HG03175 (cell line): ENCODE results near the gene ANKH.

Experiments
- ATAC-seq: cut with Tn5 transposase; IDR thresholded peaks from one replicate; pipeline ENCODE4 v1.9.1; 2021; ENCODE audit warnings: mild to moderate bottlenecking, moderate library complexity; ENCODE audit not compliant: unreplicated experiment

ANKH gene

DNA sequence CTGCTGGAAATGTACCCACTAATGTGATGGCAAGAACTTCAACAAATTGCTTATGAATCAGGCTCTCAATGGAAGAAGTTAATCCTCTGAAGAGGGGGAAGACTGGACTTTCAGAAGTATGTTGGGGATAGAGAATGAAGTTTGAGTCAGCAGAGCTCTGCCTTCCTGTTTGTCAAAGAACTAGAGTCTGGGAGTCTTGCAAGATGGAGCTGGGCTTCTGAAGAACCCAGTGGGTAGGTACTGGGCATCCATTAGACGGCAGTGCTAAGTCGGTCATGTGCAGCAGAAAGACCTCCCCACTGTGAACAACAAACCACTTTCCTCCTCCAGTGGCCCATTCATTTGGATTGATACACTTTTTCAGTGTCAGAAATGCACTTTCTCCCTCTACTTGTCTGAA is 172.4 kb downstream of the ANKH start:
- ATAC-seq = no peak

DNA sequence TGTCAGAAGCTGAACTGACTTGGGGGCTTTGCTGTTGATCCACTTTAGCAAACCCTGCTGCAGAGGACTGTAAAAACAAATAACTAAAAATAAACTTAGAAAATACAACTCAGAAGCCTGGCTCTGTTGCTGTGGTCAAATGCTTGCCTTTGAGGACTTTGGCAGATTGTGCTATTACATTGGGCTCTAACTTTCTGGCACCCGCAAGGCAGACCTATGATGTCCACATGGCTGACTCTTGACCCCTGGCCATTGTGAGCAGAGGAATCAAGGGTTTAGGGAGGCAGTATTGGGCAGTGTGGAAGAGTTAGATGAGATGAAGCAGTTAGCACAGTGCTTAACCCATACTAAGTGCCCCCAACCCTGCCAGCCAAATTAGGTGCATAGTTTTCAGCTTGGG is 173.1 kb downstream of the ANKH start:
- no peak for ATAC-seq

GRCh38 chr5:14696851-14697250 is 174.7 kb downstream of the ANKH start:
- no peak for ATAC-seq

- no peak for ATAC-seq
Measured at GRCh38 chr5:14696057-14696456, 175.5 kb downstream of the ANKH start.

GRCh38 chr5:14695152-14695551 is 176.4 kb downstream of the ANKH start:
- no peak for ATAC-seq

- ATAC-seq = no peak
Measured at GRCh38 chr5:14693070-14693469, 178.5 kb downstream of the ANKH start.

DNA sequence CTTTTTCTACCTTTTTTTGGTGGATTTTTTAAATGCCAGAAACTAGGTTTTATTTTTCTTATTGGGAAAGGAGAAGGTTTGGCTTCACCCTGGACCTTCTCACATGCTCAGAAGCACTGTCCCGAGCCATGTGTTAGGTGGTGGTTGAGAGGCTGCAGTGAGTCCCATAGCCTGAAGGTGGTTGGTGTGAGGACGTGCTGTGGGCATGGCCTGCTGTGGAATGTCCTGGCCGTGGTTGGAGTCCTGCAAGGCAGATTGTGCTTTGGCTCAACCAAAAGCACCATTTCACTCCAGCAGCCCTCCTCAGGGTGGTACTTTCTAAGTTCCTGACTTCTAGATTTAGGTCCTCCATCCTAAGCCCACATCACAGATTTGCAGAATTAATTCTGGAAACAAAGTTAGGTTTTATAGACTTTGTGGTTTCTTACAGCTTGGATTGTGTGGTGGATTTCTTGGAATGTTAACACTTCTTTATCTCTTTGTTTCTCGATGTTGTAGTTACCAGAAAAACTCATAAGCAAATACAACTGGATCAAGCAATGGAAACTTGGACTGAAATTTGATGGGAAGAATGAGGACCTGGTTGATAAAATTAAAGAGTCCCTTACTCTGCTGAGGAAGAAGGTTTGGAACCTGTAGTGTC is 184.4 kb downstream of the ANKH start:
- no peak for ATAC-seq

GRCh38 chr5:14686517-14686916 is 185.1 kb downstream of the ANKH start:
- no peak for ATAC-seq

GRCh38 chr5:14685757-14686156 is 185.8 kb downstream of the ANKH start:
- peak; percentile 89 for ATAC-seq

DNA sequence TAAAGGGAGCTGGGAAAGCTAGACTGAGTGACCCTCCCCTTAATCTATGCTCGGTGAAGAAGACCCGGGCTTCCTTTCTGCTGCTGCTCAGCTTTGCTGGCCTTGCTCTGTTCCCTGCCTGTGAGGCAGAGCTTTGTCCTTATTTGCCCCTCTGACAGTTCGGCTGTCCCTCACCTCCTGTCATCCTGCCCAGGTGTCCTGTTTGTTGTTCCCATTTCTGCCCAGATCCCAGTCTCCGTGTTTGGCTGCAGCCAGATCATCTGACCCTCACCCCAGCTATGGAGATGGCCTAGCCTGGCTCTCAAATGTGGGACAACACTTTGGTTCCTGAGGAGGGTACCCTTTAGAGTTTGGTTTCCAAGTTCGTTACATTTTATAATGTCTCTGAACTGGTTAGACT is 186.8 kb downstream of the ANKH start:
- ATAC-seq = no peak

DNA sequence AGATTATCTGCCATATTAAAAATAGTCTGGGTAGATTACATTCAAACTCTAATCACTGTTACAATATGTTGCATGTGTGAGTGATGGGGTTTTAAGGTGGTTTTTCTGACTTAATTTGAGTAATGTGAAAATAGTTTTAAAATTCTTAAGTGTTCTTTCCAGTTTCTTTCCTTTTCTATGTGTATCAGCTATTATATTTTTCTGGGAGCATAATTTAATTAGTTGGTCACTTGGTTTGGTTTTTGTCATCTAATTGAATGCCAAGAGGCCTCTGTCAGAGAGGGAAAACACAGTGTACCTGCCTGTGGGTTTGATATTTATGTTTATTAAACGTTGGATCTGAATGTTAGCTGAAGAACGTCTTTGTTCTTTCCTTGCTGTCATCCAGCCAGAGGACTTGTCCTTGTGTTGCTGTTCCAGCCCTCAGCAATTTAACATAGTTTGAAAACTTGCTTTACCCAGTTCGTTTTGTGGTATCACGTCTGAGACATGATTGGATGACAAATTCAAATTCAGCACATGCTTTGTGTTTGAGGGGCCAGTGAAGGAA is 187.6 kb downstream of the ANKH start:
- no peak for ATAC-seq

DNA sequence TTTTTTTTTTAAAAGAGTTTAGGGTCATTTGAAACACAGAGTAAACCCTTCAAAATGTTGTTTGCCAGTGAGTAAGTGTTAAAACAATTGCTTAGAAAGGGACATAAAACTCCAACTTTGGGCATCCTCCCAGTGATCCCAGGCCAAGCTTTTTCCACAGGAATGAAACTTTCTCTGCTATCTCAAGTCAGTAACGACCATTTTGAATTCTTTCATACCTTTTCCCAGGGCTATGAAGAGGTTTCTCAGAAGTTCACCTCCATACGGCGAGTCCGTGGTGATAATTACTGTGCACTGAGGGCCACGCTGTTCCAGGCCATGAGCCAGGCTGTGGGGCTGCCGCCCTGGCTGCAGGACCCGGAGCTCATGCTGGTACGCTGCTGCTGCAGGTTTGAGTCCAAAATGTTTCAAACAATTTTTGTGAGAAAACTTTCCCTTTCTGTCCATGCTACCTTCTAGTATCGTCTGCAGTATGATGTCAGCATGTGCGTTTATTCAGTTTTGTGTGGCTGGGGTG is 190.3 kb downstream of the ANKH start:
- ATAC-seq = no peak

DNA sequence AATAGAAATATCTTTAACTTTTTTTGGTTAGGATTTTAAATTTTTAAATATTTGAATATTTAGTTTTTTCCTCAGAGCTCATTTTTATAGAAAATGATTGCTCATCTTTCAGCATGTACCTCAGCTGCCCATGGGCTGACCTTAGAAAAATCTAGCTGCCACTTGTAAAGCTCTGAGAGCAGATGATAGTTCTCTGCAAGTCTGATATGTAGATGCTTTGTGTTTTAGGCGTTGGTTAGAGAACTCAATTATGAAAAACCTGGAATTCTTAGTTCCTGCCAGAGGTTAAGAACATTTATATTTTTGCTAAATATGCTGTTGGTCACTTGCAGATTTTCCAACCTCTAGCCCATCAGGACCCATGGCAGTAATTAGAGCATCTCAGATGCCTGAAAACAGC is 192.0 kb downstream of the ANKH start:
- no peak for ATAC-seq

DNA sequence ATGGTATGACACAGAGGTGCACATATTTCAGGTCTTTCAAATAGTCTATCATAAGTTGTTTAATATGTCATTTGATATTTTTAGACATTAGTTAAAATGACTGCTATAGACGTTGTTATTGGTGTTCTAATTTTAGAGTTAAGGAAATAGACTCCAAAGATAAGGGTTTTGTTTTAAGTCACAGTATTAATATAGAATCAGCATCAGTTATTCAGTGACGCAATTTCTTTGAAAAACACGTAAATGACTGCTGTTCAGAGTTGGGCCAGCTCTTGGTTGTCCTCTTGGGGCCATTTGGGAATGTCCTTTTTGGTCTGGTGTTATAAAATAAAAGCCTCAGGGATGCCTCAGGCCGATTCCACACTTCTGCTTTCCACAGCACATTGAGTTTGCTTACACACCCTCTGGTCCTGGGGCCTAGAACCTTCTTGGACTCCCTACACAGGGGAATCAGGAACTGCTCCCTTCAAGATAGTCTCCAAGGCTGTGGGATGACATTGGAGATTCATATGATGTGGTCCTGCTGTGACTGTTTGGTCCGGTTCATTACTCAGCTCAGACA is 192.7 kb downstream of the ANKH start:
- no peak for ATAC-seq

DNA sequence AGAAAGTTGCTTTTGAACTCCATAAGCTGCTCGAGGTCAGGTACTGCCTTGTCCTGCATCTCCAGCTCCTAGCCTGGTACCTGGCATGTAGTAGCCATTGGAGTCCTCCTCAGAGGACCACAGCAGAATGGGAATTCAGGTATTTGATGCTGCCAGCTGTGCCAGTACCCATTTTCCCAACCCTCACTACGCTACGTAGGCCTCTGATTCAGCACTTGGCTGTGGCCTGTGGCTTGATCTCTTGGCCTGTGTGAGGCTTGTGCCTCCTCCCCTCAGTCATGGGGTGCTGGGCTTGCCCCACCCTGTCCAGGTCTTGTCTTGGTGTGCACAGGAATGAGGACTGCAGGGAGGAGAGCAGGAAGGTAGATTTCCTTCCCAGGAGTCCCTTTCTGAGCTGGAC is 195.3 kb downstream of the ANKH start:
- peak; percentile 47 for ATAC-seq

- ATAC-seq = peak; percentile 57
Measured at GRCh38 chr5:14675865-14676300, 195.7 kb downstream of the ANKH start.

DNA sequence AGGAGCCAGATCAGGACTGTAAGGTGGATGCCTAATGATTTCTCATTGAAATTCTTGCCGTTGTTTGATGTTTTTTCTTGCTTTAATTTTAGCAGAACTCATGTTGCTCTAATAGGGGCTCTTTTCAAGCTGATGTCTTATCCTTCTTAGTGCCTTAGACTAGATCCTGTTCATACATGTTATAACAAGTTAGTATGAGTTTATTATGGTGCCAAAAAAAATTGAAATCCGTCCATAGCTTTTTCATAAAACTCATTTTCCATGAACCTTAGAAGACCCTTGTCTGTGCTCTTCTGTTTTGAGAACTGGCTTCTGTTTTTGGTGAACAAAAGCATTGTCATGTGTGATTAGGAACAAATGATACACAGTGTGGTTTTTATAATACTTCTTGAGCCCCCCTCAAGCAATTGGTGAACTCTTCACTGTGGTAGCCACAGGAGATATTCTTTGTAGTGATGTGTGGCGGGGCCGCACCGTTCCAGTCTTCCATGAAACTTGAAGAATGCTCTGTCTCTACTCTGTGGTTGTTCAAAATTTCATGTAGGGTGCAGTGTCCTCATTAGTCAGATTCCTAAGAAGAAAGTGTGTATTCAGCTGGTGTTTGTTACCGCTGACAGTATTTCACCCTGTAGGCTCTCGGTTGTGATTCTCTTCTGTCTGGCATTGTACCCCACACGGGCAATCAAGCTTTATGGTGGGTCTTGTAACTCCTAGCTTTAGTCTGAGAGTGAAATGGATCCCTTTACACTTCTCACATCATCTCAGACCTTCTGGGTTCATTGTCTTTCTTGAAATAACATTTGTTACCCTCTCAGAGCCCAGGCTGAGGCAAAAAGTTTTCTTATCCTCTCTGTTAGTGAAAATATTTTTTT is 196.4 kb downstream of the ANKH start:
- no peak for ATAC-seq

GRCh38 chr5:14673443-14673842 is 198.1 kb downstream of the ANKH start:
- no peak for ATAC-seq

DNA sequence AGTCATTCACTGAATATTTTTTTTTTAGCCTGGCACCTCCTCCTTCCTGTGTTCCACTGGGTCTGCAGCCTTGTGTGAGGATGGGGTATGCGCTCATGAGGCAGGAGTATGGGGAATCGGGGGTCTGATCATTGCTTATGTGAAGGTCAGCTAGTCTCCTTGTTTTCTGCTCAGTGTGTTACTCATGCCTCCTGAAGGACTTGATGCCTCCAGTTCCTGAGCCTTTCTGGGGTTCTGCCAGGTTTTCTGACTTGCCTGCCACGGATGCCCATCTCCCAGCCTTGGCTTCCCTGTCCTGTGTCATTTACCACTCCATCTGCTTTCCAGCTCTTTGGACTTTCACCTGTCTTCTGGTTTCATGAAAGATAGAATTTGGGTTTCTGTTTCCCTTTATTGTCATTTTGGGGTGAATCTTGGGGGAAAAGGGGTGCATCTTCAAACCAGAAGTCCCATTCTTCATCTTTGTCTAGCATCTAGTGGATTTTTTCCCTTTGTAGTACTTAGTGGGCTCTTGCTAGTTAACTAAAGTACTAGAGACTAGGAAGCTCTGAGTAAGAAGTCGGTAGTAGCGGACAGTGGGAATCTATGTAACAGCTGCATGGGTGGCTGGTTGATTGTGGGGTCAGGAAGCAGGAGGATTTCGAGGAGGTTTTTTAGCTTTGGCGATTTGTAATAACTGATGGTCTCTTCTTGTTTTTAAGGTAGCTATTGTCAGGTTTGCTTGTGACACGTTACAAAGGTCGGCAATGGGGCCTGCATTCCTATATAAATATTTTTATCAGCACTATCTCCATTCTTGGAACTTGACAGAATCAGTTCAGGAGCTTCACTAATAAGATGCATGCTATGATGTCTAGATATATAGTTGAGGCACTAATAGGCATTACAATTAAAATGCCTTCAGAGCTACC is 198.8 kb downstream of the ANKH start:
- no peak for ATAC-seq

- no peak for ATAC-seq
Measured at GRCh38 chr5:14672082-14672481, 199.5 kb downstream of the ANKH start.

DNA sequence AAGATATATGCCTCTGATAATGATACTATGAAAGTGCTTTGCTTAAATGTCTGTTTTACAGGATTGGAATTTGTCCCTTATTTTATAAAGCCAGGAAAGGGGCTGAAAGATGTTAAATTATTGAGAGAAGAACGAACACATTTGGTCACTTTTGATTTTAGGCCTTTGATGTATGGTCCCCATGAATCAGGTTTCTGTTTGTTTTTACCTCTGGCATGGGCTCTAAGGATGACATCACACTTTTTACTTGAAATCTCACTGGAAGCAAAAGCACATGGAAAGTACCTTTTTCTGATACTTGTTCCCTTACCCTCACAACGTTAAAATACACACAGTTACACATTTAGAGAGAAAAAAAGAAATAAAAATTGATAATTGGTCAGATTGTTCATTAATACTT is 200.2 kb downstream of the ANKH start:
- ATAC-seq = no peak
